Fibroblast of pulmonary artery (primary cell): ENCODE results near the gene FBXO42.

Experiments
- DNase-seq: peaks from one replicate; pipeline ENCODE4 v3.0.0-alpha.2; 2010; ENCODE audit warnings: low read depth
- H3K4me3 ChIP-seq: replicated peaks from 2 replicates; pipeline ENCODE4 v1.5.1; 2011; ENCODE audit warnings: low read depth, mild to moderate bottlenecking, control low read depth, low read length, moderate library complexity
- CTCF ChIP-seq: IDR thresholded peaks from 2 replicates; pipeline ENCODE4 v1.5.1; 2011; ENCODE audit warnings: mild to moderate bottlenecking, control low read depth, low read length, inconsistent platforms; ENCODE audit errors: missing control alignments

FBXO42 gene

GRCh38 chr1:16342331-16343062, 9.8 kb downstream of the FBXO42 start:
- no peak for DNase-seq
- no peak for TF ChIP-seq CTCF
- H3K4me3 ChIP-seq, result no peak overlapping the region

GRCh38 chr1:16340673-16341072, 11.6 kb downstream of the FBXO42 start:
- no peak overlapping the region for H3K4me3 ChIP-seq
- DNase-seq, result no peak
- no peak for TF ChIP-seq CTCF

- no peak overlapping the region for H3K4me3 ChIP-seq
- TF ChIP-seq CTCF, result no peak
- no peak for DNase-seq
Observed at GRCh38 chr1:16338961-16339360, 13.3 kb downstream of the FBXO42 start.

DNA sequence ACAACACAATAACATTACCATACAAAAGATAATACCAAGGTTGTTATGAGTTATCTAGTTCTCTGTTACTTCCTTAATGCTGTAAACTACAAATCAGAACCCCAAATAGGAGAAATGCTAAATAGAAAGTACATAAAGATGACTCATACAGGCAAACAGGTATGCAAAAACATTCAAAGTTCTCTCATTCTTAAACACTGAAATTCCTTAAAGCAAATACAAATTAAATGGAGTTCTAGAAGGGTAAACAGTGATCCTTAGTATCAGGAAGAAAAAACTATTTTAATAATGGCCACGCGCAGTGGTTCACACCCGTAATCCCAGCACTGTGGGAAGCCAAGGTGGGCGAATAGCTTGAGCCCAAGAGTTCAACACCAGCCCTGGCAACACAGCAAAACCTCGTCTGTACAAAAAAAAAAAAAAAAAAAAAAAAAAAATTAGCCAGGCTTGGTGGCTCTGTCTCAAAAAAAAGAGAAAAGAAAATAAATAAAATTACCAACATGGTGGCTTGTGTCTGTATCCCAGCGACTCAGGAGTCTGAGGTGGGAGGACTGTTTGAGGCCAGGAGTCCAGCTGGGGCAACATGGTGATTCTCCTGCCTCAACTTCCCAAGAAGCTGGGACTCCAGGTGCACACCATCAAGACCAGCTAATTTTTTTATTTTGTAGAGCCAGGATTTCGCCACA, 17.5 kb downstream of the FBXO42 start:
- no peak for DNase-seq
- TF ChIP-seq CTCF, result no peak
- no peak overlapping the region for H3K4me3 ChIP-seq

GRCh38 chr1:16326833-16327404, 25.4 kb downstream of the FBXO42 start:
- DNase-seq, result no peak
- no peak overlapping the region for H3K4me3 ChIP-seq

GRCh38 chr1:16324456-16324890, 27.8 kb downstream of the FBXO42 start:
- peak; percentile 80 for DNase-seq
- TF ChIP-seq CTCF, result no peak
- no peak overlapping the region for H3K4me3 ChIP-seq

More at GRCh38 chr1:16326833-16327404, 25.4 kb downstream of the FBXO42 start:
- TF ChIP-seq CTCF, result no peak
